ENCODE results near the gene COX4I2.
"Not testable (repeated sequence)": the region's sequence is repeated elsewhere in the genome, so short reads cannot be mapped to it uniquely, and the experiment has no call there.

The COX4I2 gene

GRCh38 chr20:31637660-31638059, at the start of gene COX4I2:
COX4I2 (plus strand) TSS chr20:31637912; CDS start chr20:31639018, 1,106 bp downstream.
- DNase-seq (ENCODE audit: low read depth, low spot score) = no peak

- DNase-seq (ENCODE audit: low read depth, low spot score) = no peak
Measured at GRCh38 chr20:31590717-31591225, 46.9 kb upstream of the COX4I2 start.

- DNase-seq (ENCODE audit: low read depth, low spot score) = no peak
Measured at GRCh38 chr20:31593221-31594001, 44.3 kb upstream of the COX4I2 start.

GRCh38 chr20:31594002-31594557, 43.6 kb upstream of the COX4I2 start:
- no peak for DNase-seq (ENCODE audit: low read depth, low spot score)

DNA sequence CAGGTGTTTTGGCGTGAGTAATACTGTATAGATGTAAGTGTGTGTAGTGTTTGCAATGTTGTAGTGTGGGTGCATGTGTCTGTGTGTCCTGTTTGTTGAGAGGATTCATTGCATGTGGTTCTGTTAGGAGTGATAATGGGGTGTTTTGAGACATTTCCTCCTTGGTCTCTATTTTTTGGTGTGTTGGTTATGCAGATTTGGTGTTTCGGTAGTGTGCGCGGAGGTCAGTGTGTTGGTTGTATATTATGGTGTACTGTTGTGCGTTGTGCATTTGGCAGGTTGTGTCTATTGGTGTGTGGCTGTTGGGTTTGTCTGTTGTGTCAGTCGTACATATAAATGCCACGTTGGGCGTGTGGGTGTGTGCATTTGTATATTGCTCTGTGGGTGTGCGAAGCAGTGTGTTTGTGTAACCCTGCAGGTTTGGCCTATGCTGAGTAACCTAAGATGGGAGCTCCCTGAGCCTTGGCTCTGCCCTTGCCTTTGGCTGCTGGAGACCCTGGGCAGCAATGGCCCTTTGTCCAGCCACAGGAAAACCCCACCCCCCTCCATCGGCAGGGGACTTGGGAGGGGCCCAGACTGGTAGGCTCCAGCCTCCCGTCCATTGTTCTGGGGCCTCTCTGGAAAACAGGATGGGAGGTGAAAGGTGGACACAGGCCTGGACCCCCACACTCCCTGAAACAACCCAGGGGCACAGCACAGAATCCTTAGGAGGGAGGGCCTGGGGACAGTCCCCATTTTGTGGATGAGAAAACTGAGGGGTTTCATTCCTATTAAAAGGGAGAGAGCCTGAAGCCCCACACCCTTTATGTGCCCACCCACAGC, 42.9 kb upstream of the COX4I2 start:
- no peak for DNase-seq (ENCODE audit: low read depth, low spot score)

GRCh38 chr20:31595380-31595653, 42.4 kb upstream of the COX4I2 start:
- no peak for DNase-seq (ENCODE audit: low read depth, low spot score)

DNA sequence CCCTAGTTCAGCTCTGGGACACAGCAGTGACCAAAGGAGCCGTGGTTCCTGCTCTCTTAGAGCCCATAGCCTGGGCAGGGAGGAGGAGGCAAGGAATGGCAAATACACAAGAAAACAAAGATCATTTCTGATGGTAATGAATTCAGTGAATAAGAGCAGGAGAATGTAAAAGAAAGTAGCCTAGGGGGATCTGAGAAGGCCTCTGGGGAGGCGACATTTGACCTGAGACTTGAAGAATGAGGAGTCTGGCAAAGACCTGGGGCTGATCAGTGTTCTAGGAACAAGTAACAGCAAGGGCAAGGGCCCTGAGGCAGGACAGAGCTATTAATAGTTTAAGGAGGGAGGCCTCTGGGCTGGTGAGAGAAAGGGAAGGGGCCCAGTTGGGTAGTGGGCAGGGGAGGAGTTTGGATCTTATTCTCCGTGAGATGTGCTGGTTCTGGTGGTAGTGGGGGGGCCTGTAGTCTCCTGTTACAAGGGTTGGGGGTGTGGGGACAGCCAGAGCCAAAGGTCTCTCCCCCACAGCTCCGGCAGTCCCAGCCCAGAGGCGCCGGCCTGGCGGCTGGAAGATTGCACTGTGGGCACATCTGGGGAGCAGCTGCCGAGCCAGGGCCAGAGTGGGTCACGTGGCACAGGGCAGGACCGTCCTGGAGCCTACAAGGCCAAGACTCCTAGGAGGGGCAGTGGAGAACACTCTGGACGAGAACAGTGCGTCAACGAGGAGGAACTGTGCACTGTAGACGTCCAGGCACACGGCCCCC, 41.9 kb upstream of the COX4I2 start:
- DNase-seq (ENCODE audit: low read depth, low spot score) = no peak

DNA sequence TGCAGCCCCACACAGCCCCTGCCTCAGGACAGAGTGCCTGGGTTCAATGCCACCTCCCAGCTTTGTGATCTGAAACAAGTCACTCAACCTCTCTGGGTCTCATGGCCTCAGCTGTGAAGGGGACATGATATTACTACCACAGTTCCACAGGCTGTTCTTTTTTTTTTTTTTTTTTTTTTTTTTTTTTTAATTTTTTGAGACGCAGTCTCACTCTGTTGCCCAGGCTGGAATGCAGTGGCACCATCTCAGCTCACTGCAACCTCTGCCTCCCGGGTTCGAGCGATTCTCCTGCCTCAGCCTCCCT, 41.3 kb upstream of the COX4I2 start:
- DNase-seq (ENCODE audit: low read depth, low spot score) = not testable (repeated sequence)

- no peak for DNase-seq (ENCODE audit: low read depth, low spot score)
Measured at GRCh38 chr20:31596831-31597480, 40.8 kb upstream of the COX4I2 start.

DNA sequence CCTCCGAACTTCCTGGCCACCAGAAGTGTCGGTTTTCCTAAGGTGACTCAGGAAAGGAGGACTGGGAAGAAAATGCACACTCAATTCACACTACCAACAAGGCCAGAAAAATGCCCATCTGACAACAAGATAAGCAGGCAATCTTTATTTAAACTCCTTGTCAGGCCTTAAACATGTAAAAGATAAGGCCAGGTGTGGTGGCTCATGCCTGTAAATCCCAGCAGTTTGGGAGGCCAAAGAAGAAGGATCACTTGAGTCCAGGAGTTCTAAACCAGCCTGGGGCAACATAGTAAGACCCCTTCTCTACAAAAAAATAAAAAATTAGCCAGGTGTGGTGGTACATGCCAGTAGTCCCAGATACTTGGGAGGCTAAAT, 40.2 kb upstream of the COX4I2 start:
- no peak for DNase-seq (ENCODE audit: low read depth, low spot score)

- no peak for DNase-seq (ENCODE audit: low read depth, low spot score)
Measured at GRCh38 chr20:31602431-31602778, 35.3 kb upstream of the COX4I2 start.

DNA sequence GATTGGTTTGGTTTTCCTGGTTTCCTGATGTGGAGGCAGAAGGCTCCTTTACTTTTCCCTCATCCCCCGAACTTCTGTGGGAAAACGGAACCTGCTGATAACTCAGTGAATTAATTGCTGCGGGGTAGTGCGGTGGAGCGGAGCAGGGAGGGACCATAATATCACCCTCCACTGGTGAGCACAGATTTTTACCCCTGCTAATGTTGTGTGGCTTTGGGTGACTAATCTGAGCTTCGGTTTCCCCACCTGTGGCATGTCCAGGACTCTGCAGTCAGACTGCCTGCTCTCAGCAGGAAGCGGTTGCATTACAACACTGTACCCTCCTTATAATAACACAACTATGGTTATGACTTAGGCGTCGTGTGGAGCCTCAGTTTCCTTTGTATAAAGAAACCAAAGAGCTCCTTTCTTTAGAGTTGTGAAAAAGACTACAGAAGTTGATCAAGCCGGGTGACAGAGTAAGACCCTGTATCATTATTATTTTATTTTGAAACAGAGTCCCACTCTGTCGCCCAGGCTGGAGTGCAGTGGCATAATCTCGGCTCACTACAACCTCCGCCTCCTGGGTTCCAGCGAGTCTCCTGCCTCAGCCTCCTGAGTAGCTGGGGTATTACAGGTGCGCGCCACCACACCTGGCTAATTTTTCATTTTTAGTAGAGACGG, 34.8 kb upstream of the COX4I2 start:
- peak; percentile 30 for DNase-seq (ENCODE audit: low read depth, low spot score)

- DNase-seq (ENCODE audit: low read depth, low spot score) = peak; percentile 36
Measured at GRCh38 chr20:31603822-31604566, 33.7 kb upstream of the COX4I2 start.

DNA sequence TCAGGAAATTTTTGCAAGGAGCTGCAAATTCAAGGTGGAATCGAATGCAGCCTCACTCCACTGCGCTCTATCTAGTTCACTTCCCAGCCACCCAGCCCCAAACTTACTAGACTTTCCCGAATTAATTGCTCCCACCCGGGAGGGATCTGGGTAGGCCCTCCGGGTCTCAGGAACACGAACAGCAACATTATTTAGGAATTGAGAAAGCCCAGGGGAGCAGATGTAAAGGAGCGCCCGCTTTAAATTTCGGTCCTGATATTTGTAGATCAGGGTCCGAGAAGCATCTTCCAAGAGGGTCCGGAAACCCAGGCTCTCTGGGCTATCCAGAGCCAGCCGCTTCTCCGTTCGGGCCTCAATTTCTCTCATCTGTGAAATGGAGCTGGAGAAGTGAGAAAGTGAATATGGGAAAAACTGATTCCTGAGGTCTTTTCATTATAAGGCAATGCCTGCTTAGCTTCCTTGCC, 33.1 kb upstream of the COX4I2 start:
- no peak for DNase-seq (ENCODE audit: low read depth, low spot score)

GRCh38 chr20:31605031-31605901, 32.4 kb upstream of the COX4I2 start, which contains the start of gene ID1:
ID1 (plus strand) TSS chr20:31605289; CDS start chr20:31605388, 99 bp downstream.
- peak; percentile 75 for DNase-seq (ENCODE audit: low read depth, low spot score)

GRCh38 chr20:31605902-31606803, 31.6 kb upstream of the COX4I2 start:
- no peak for DNase-seq (ENCODE audit: low read depth, low spot score)

DNA sequence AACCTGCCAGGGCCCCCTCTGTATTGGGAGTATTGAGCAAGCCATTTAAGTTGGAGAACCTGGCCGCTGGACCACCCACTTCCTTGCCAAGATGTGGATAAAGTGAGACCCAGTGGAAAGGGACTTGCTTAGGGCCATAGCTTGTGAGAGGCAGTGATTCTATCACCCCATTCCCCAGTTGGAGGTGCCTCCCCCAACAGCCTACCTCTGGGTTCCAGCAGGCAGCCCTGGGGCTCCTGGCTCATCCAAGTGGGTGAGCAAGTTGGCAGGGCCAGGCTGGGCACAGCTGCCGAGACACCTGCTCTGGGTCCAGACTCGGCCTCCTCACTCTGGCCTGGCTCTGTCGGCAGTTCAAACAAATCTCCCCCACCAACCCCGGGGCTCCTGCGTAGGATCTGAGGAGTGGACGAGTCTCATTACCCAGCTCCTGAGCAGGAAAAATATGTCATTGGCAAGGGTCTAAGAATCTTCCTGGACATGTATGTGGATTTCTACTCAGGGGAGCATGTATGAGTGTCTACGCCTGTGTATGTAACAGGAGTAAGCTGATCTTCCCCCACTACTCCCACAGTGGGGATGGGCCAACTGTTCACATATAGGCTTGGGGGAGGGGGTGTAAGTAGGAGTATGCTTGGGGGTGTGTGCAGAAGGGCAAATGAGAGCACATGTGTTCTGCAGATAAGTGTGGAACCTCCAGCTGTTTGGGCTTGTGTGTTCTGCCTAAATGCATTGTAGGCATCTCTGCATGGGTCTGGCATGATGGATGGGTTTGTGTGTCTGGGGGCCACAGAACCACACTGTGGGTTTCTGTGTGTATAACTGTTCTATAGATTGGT, 30.7 kb upstream of the COX4I2 start:
- no peak for DNase-seq (ENCODE audit: low read depth, low spot score)

Measured in activated CD4-positive, CD25-positive, alpha-beta regulatory T cell treated with anti-CD3 and anti-CD28 coated beads, Interleukin-2, amount 50 U/mL, for 16 hours (primary cell).